ENCODE measurements around the gene GLCCI1. TPM values are rescaled to one million over a fixed set of nuclear protein-coding genes. Genes with fewer than 3 reads are reported as not detected.

The GLCCI1 gene
- total RNA-seq, 2 donors from 2014 or later = 43.5 to 44.5 TPM

GRCh38 chr7:7967886-7968543 is 581 bp upstream of the GLCCI1 start:
- Mint-ChIP-seq H3K36me3 (ENCODE audit: low read depth) (peaks cover 2% of the 10 kb centered on the region), H3K27me3 (no peaks in the 10 kb centered on the region), H3K27ac (peak overlapping the region; percentile 97), H3K4me3 (peak overlapping the region; percentile 100), H3K4me1 (peaks cover 12% of the 10 kb centered on the region)
- no peak for ATAC-seq
- no peak for DNase-seq
- no peaks in the 10 kb centered on the region for H3K9me3 ChIP-seq (ENCODE audit: control insufficient read depth, low read length, poor library complexity, severe bottlenecking)

GRCh38 chr7:7969306-7970236 is 975 bp downstream of the GLCCI1 start:
- Mint-ChIP-seq H3K27ac (no peak overlapping the region), H3K4me1 (peaks cover 19% of the 10 kb centered on the region), H3K36me3 (ENCODE audit: low read depth) (peaks cover 2% of the 10 kb centered on the region), H3K4me3 (peak overlapping the region; percentile 100), H3K27me3 (no peaks in the 10 kb centered on the region)
- ATAC-seq = peak; percentile 6
- DNase-seq = peak; percentile 21 to 36 (median 29)
- no peaks in the 10 kb centered on the region for H3K9me3 ChIP-seq (ENCODE audit: control insufficient read depth, low read length, poor library complexity, severe bottlenecking)

GRCh38 chr7:7970237-7970530 is 1.6 kb downstream of the GLCCI1 start:
- Mint-ChIP-seq H3K4me1 (peaks cover 22% of the 10 kb centered on the region), H3K36me3 (ENCODE audit: low read depth) (peaks cover 2% of the 10 kb centered on the region), H3K4me3 (no peak overlapping the region), H3K27me3 (no peaks in the 10 kb centered on the region), H3K27ac (no peak overlapping the region)
- ATAC-seq = no peak
- DNase-seq = no peak
- no peaks in the 10 kb centered on the region for H3K9me3 ChIP-seq (ENCODE audit: control insufficient read depth, low read length, poor library complexity, severe bottlenecking)

- no peak overlapping the region for H3K4me3 Mint-ChIP-seq
- no peak for DNase-seq
- H3K27ac Mint-ChIP-seq = no peak overlapping the region
- H3K9me3 ChIP-seq (ENCODE audit: control insufficient read depth, low read length, poor library complexity, severe bottlenecking) = no peaks in the 10 kb centered on the region
- no peaks in the 10 kb centered on the region for H3K27me3 Mint-ChIP-seq
- H3K4me1 Mint-ChIP-seq = peaks cover 23% of the 10 kb centered on the region
- no peak for ATAC-seq
- peaks cover 2% of the 10 kb centered on the region for H3K36me3 Mint-ChIP-seq (ENCODE audit: low read depth)
Measured at GRCh38 chr7:7970531-7971307, 2.1 kb downstream of the GLCCI1 start.

- H3K4me3 Mint-ChIP-seq = no peak overlapping the region
- H3K9me3 ChIP-seq (ENCODE audit: control insufficient read depth, low read length, poor library complexity, severe bottlenecking) = no peaks in the 10 kb centered on the region
- no peak overlapping the region for H3K27ac Mint-ChIP-seq
- no peak for DNase-seq
- H3K36me3 Mint-ChIP-seq (ENCODE audit: low read depth) = peaks cover 2% of the 10 kb centered on the region
- H3K27me3 Mint-ChIP-seq = no peaks in the 10 kb centered on the region
- H3K4me1 Mint-ChIP-seq = peaks cover 27% of the 10 kb centered on the region
- no peak for ATAC-seq
Measured at GRCh38 chr7:7971308-7972040, 2.9 kb downstream of the GLCCI1 start.

- no peaks in the 10 kb centered on the region for H3K27me3 Mint-ChIP-seq
- ATAC-seq (no peak), DNase-seq (no peak)
- H3K4me1 Mint-ChIP-seq = peaks cover 28% of the 10 kb centered on the region
- no peak overlapping the region for H3K4me3 Mint-ChIP-seq
- no peak overlapping the region for H3K27ac Mint-ChIP-seq
- H3K36me3 Mint-ChIP-seq (ENCODE audit: low read depth) = peaks cover 2% of the 10 kb centered on the region
- H3K9me3 ChIP-seq (ENCODE audit: control insufficient read depth, low read length, poor library complexity, severe bottlenecking) = no peaks in the 10 kb centered on the region
Measured at GRCh38 chr7:7972128-7972527, 3.5 kb downstream of the GLCCI1 start.

- H3K9me3 ChIP-seq (ENCODE audit: control insufficient read depth, low read length, poor library complexity, severe bottlenecking) = no peaks in the 10 kb centered on the region
- DNase-seq (no peak), ATAC-seq (no peak)
- Mint-ChIP-seq H3K4me1 (peaks cover 33% of the 10 kb centered on the region), H3K4me3 (peak overlapping the region; percentile 75), H3K27me3 (no peaks in the 10 kb centered on the region), H3K27ac (no peak overlapping the region), H3K36me3 (ENCODE audit: low read depth) (peaks cover 2% of the 10 kb centered on the region)
Measured at GRCh38 chr7:7972922-7973594, 4.5 kb downstream of the GLCCI1 start.

GRCh38 chr7:7976677-7977076 is 8.1 kb downstream of the GLCCI1 start:
- ATAC-seq = peak; percentile 47
- Mint-ChIP-seq H3K4me1 (peaks cover 46% of the 10 kb centered on the region), H3K36me3 (ENCODE audit: low read depth) (peaks cover 3% of the 10 kb centered on the region), H3K4me3 (no peak overlapping the region), H3K27me3 (no peaks in the 10 kb centered on the region), H3K27ac (no peak overlapping the region)
- no peaks in the 10 kb centered on the region for H3K9me3 ChIP-seq (ENCODE audit: control insufficient read depth, low read length, poor library complexity, severe bottlenecking)
- no peak for DNase-seq

GRCh38 chr7:7977774-7978173 is 9.2 kb downstream of the GLCCI1 start:
- H3K4me1 Mint-ChIP-seq = peaks cover 53% of the 10 kb centered on the region
- no peaks in the 10 kb centered on the region for H3K9me3 ChIP-seq (ENCODE audit: control insufficient read depth, low read length, poor library complexity, severe bottlenecking)
- peak overlapping the region; percentile 32 for H3K27ac Mint-ChIP-seq
- H3K36me3 Mint-ChIP-seq (ENCODE audit: low read depth) = peaks cover 6% of the 10 kb centered on the region
- ATAC-seq = no peak
- DNase-seq = no peak
- H3K4me3 Mint-ChIP-seq = no peak overlapping the region
- no peaks in the 10 kb centered on the region for H3K27me3 Mint-ChIP-seq

- H3K4me3 Mint-ChIP-seq = no peak overlapping the region
- H3K27me3 Mint-ChIP-seq = no peaks in the 10 kb centered on the region
- peaks cover 52% of the 10 kb centered on the region for H3K4me1 Mint-ChIP-seq
Measured at GRCh38 chr7:7978860-7979259, 10.3 kb downstream of the GLCCI1 start.

GRCh38 chr7:7979558-7979957 is 11.0 kb downstream of the GLCCI1 start:
- peaks cover 6% of the 10 kb centered on the region for H3K36me3 Mint-ChIP-seq (ENCODE audit: low read depth)
- no peaks in the 10 kb centered on the region for H3K9me3 ChIP-seq (ENCODE audit: control insufficient read depth, low read length, poor library complexity, severe bottlenecking)
- no peaks in the 10 kb centered on the region for H3K27me3 Mint-ChIP-seq
- no peak overlapping the region for H3K4me3 Mint-ChIP-seq
- DNase-seq (no peak), ATAC-seq (no peak)
- peak overlapping the region; percentile 83 for H3K27ac Mint-ChIP-seq
- H3K4me1 Mint-ChIP-seq = peaks cover 48% of the 10 kb centered on the region

More at GRCh38 chr7:7978860-7979259, 10.3 kb downstream of the GLCCI1 start:
- ATAC-seq (no peak), DNase-seq (no peak)
- no peaks in the 10 kb centered on the region for H3K9me3 ChIP-seq (ENCODE audit: control insufficient read depth, low read length, poor library complexity, severe bottlenecking)
- H3K27ac Mint-ChIP-seq = no peak overlapping the region
- peaks cover 6% of the 10 kb centered on the region for H3K36me3 Mint-ChIP-seq (ENCODE audit: low read depth)

- H3K36me3 Mint-ChIP-seq (ENCODE audit: low read depth) = peaks cover 6% of the 10 kb centered on the region
- DNase-seq (no peak), ATAC-seq (no peak)
- no peaks in the 10 kb centered on the region for H3K9me3 ChIP-seq (ENCODE audit: control insufficient read depth, low read length, poor library complexity, severe bottlenecking)
- peaks cover 49% of the 10 kb centered on the region for H3K4me1 Mint-ChIP-seq
- H3K4me3 Mint-ChIP-seq = no peak overlapping the region
- H3K27ac Mint-ChIP-seq = peak overlapping the region; percentile 83
- no peaks in the 10 kb centered on the region for H3K27me3 Mint-ChIP-seq
Measured at GRCh38 chr7:7980134-7980533, 11.5 kb downstream of the GLCCI1 start.
